ENCODE measurements around the gene ALKBH5. TPM values are rescaled to one million over a fixed set of nuclear protein-coding genes. Genes with fewer than 3 reads are reported as not detected.

The ALKBH5 gene
- total RNA-seq, 1 experiment from 2014 or later = 105 TPM

DNA sequence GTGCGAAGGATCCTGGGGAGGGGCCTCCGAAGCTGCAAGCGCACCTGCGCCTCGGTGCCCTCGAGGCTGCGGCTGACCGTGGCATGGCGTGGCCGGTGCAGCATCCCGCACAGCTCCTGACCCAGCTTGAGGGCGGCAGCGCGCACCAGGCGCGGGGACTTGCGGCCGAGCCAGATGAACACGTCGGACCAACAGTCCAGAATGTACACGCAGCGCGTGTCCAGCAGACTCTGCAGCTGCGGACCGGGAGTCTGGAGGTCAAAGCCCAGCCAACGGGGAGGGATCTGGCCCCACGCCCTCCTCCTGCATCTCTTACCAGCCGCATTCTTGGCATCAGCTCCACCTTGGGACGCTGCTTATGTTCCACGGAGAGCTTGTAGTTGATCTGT lies 64.0 kb downstream of the ALKBH5 start:
- peaks cover 43% of the 10 kb centered on the region for H3K36me3 Mint-ChIP-seq
- TF ChIP-seq NFATC4 (CRISPR knock-in tag; IDR thresholded peaks at IDR 0.05) = 0 out of 2 replicates have a peak, but pooled peaks have one; percentile 26
- TF ChIP-seq, protein P1, sequence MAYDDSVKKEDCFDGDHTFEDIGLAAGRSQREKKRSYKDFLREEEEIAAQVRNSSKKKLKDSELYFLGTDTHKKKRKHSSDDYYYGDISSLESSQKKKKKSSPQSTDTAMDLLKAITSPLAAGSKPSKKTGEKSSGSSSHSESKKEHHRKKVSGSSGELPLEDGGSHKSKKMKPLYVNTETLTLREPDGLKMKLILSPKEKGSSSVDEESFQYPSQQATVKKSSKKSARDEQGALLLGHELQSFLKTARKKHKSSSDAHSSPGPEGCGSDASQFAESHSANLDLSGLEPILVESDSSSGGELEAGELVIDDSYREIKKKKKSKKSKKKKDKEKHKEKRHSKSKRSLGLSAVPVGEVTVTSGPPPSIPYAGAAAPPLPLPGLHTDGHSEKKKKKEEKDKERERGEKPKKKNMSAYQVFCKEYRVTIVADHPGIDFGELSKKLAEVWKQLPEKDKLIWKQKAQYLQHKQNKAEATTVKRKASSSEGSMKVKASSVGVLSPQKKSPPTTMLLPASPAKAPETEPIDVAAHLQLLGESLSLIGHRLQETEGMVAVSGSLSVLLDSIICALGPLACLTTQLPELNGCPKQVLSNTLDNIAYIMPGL (CRISPR knock-in tag; IDR thresholded peaks at IDR 0.05) = no peak

DNA sequence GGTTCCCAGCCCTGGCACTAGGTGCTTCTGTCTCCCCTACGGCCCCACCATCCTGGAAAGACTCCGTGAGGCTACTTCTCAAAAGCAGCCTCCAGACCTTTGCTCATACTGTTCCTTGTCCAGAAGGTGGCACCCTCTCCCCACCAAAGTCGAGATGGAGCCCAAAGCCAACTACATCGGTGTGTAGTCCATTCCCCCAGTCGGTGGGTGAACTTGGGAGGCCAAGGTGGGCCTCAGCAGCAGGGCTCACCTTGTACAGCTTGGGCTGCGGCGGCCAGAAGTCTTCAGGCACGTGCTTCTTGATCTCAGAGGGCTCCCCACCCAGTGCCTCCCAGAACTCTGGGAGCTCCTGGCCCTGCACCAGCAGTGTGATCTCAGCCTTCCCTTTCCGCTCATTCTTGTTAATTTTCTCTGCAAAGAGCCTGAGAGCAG lies 64.7 kb downstream of the ALKBH5 start:
- H3K27me3 Mint-ChIP-seq (ENCODE audit: low read depth) = no peaks in the 10 kb centered on the region
- peak; percentile 76 for DNase-seq (ENCODE audit: low spot score)
- CTCF ChIA-PET = interaction anchor here (0.9 to 2.0 kb wide), 6 partner anchors 12 to 248 kb away, joined by 3 to 19 read pairs (median 6); partner anchors contain the start of genes ALKBH5 and MIEF2
- peak overlapping the region; percentile 55 for H3K4me3 Mint-ChIP-seq
- no peaks in the 10 kb centered on the region for H3K9me3 Mint-ChIP-seq
- POLR2A ChIA-PET = interaction anchor here (1.5 to 2.2 kb wide), 3 partner anchors 11 to 24 kb away, joined by 6 to 17 read pairs (median 11); partner anchors contain the start of genes FLII, LLGL1 and MIEF2
- peak; percentile 43 for ATAC-seq
- peaks cover 47% of the 10 kb centered on the region for H3K36me3 Mint-ChIP-seq
- peaks cover 25% of the 10 kb centered on the region for H3K4me1 Mint-ChIP-seq
- peak overlapping the region; percentile 99 for H3K27ac Mint-ChIP-seq
- TF ChIP-seq ZNF219 (CRISPR knock-in tag; IDR thresholded peaks at IDR 0.05; ENCODE audit: borderline replicate concordance) = no peak
- TF ChIP-seq, protein P2, sequence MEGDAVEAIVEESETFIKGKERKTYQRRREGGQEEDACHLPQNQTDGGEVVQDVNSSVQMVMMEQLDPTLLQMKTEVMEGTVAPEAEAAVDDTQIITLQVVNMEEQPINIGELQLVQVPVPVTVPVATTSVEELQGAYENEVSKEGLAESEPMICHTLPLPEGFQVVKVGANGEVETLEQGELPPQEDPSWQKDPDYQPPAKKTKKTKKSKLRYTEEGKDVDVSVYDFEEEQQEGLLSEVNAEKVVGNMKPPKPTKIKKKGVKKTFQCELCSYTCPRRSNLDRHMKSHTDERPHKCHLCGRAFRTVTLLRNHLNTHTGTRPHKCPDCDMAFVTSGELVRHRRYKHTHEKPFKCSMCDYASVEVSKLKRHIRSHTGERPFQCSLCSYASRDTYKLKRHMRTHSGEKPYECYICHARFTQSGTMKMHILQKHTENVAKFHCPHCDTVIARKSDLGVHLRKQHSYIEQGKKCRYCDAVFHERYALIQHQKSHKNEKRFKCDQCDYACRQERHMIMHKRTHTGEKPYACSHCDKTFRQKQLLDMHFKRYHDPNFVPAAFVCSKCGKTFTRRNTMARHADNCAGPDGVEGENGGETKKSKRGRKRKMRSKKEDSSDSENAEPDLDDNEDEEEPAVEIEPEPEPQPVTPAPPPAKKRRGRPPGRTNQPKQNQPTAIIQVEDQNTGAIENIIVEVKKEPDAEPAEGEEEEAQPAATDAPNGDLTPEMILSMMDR (IDR thresholded peaks at IDR 0.05) = peak; percentile 50; the same call in 1 of the 2 replicates

More for the DNA sequence above, 64.0 kb downstream of the ALKBH5 start:
- no peak; the same call in 1 of the 2 replicates for ATAC-seq
- H3K27me3 Mint-ChIP-seq (ENCODE audit: low read depth) = no peaks in the 10 kb centered on the region
- H3K9me3 Mint-ChIP-seq = no peaks in the 10 kb centered on the region
- peak overlapping the region; percentile 99 for H3K27ac Mint-ChIP-seq
- ChIA-PET CTCF (interaction anchor here (0.6 to 2.0 kb wide), 12 partner anchors 8 to 64 kb away, joined by 3 to 19 read pairs (median 5); partner anchors contain the start of gene ALKBH5), POLR2A (interaction anchor here (0.6 to 2.2 kb wide), 7 partner anchors 9 to 169 kb away, joined by 3 to 17 read pairs (median 6); partner anchors contain the start of genes FLII, LLGL1 and MIEF2)
- no peak for DNase-seq (ENCODE audit: low spot score)
- H3K4me1 Mint-ChIP-seq = peaks cover 25% of the 10 kb centered on the region
- H3K4me3 Mint-ChIP-seq = peak overlapping the region; percentile 90

DNA sequence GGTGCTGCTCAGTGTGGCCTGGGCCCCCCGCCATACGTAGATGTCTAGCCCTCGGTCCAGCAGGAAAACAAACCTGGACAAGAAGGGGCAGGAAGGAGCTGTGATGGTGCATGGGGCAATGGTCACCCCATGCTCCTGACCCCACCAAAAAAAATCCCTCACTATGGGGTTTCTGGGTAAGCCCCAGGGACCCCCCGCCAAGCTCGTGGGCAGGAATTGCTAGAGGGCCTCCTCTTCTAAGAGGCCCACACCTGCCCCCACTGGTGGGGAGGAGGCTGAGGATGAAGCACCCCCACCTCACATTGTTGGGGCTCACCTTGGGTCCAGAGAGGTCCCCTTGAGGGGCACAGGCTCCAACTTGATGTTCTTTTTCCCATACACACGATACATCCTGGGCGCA lies 65.2 kb downstream of the ALKBH5 start:
- CTCF ChIA-PET = interaction anchor here (0.9 to 1.3 kb wide), 2 partner anchors 12 to 247 kb away, joined by 3 to 4 read pairs; partner anchors contain the start of gene MIEF2
- POLR2A ChIA-PET = no interaction called here
- no peak overlapping the region for H3K4me3 Mint-ChIP-seq
- H3K27me3 Mint-ChIP-seq (ENCODE audit: low read depth) = no peaks in the 10 kb centered on the region
- H3K4me1 Mint-ChIP-seq = peaks cover 25% of the 10 kb centered on the region
- TF ChIP-seq FOXP1 (CRISPR knock-in tag; IDR thresholded peaks at IDR 0.05; ENCODE audit: borderline replicate concordance) (no peak), ZNF396 (CRISPR knock-in tag; IDR thresholded peaks at IDR 0.05; ENCODE audit: borderline replicate concordance) (no peak), CBFB (CRISPR knock-in tag; IDR thresholded peaks at IDR 0.05; ENCODE audit: low read depth) (no peak), ZNF232 (CRISPR knock-in tag; IDR thresholded peaks at IDR 0.05) (no peak)
- ATAC-seq (no peak), DNase-seq (ENCODE audit: low spot score) (no peak)
- no peaks in the 10 kb centered on the region for H3K9me3 Mint-ChIP-seq
- H3K27ac Mint-ChIP-seq = no peak overlapping the region
- H3K36me3 Mint-ChIP-seq = peaks cover 51% of the 10 kb centered on the region

DNA sequence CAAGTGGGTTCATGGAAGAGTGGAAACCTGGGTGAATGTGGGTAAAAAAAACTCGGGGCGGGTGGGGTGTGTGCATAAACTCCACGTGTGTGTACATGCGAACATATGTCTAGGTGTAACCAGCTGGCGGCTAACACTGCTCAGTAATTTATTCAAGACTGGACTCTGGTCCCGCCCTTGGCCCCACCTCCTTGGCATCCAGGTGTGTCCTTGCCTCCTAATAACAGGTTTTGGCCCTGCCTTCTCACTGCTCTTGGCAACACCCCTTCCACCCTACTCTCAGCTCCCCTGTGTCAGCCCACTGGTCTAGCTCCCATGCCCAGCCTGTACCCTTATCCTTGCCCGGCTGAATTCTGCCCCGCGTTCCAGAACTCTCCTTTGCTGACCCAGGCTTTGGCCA lies 66.6 kb downstream of the ALKBH5 start:
- POLR2A ChIA-PET = no interaction called here
- Mint-ChIP-seq H3K9me3 (no peaks in the 10 kb centered on the region), H3K27me3 (ENCODE audit: low read depth) (no peaks in the 10 kb centered on the region), H3K36me3 (peaks cover 59% of the 10 kb centered on the region), H3K4me1 (peaks cover 24% of the 10 kb centered on the region), H3K4me3 (no peak overlapping the region), H3K27ac (peak overlapping the region; percentile 44; the same call in 1 of the 2 replicates)
- CTCF ChIA-PET = interaction anchor here (0.6 to 0.9 kb wide), 2 partner anchors 33 to 71 kb away, joined by 3 read pairs; no protein-coding TSS in a partner anchor
- DNase-seq (ENCODE audit: low spot score) = no peak
- peak; percentile 4; the same call in 1 of the 2 replicates for ATAC-seq
- TF ChIP-seq EMX1 (CRISPR knock-in tag; IDR thresholded peaks at IDR 0.05) (no peak), ZNF423 (CRISPR knock-in tag; IDR thresholded peaks at IDR 0.05) (no peak), NR3C1 (CRISPR knock-in tag; conservative IDR thresholded peaks at IDR 0.05; ENCODE audit: low read depth) (no peak)
- TF ChIP-seq, protein P3, sequence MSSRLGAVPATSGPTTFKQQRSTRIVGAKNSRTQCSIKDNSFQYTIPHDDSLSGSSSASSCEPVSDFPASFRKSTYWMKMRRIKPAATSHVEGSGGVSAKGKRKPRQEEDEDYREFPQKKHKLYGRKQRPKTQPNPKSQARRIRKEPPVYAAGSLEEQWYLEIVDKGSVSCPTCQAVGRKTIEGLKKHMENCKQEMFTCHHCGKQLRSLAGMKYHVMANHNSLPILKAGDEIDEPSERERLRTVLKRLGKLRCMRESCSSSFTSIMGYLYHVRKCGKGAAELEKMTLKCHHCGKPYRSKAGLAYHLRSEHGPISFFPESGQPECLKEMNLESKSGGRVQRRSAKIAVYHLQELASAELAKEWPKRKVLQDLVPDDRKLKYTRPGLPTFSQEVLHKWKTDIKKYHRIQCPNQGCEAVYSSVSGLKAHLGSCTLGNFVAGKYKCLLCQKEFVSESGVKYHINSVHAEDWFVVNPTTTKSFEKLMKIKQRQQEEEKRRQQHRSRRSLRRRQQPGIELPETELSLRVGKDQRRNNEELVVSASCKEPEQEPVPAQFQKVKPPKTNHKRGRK (CRISPR knock-in tag; IDR thresholded peaks at IDR 0.05; ENCODE audit: borderline replicate concordance) = no peak
- TF ChIP-seq, protein P4, sequence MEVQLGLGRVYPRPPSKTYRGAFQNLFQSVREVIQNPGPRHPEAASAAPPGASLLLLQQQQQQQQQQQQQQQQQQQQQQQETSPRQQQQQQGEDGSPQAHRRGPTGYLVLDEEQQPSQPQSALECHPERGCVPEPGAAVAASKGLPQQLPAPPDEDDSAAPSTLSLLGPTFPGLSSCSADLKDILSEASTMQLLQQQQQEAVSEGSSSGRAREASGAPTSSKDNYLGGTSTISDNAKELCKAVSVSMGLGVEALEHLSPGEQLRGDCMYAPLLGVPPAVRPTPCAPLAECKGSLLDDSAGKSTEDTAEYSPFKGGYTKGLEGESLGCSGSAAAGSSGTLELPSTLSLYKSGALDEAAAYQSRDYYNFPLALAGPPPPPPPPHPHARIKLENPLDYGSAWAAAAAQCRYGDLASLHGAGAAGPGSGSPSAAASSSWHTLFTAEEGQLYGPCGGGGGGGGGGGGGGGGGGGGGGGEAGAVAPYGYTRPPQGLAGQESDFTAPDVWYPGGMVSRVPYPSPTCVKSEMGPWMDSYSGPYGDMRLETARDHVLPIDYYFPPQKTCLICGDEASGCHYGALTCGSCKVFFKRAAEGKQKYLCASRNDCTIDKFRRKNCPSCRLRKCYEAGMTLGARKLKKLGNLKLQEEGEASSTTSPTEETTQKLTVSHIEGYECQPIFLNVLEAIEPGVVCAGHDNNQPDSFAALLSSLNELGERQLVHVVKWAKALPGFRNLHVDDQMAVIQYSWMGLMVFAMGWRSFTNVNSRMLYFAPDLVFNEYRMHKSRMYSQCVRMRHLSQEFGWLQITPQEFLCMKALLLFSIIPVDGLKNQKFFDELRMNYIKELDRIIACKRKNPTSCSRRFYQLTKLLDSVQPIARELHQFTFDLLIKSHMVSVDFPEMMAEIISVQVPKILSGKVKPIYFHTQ (CRISPR knock-in tag; IDR thresholded peaks at IDR 0.05) = no peak
- TF ChIP-seq, protein P5, sequence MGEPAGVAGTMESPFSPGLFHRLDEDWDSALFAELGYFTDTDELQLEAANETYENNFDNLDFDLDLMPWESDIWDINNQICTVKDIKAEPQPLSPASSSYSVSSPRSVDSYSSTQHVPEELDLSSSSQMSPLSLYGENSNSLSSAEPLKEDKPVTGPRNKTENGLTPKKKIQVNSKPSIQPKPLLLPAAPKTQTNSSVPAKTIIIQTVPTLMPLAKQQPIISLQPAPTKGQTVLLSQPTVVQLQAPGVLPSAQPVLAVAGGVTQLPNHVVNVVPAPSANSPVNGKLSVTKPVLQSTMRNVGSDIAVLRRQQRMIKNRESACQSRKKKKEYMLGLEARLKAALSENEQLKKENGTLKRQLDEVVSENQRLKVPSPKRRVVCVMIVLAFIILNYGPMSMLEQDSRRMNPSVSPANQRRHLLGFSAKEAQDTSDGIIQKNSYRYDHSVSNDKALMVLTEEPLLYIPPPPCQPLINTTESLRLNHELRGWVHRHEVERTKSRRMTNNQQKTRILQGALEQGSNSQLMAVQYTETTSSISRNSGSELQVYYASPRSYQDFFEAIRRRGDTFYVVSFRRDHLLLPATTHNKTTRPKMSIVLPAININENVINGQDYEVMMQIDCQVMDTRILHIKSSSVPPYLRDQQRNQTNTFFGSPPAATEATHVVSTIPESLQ (CRISPR knock-in tag; IDR thresholded peaks at IDR 0.05) = no peak
- TF ChIP-seq, protein P6, sequence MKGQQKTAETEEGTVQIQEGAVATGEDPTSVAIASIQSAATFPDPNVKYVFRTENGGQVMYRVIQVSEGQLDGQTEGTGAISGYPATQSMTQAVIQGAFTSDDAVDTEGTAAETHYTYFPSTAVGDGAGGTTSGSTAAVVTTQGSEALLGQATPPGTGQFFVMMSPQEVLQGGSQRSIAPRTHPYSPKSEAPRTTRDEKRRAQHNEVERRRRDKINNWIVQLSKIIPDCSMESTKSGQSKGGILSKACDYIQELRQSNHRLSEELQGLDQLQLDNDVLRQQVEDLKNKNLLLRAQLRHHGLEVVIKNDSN (CRISPR knock-in tag; IDR thresholded peaks at IDR 0.05) = no peak

Data from WTC11 (cell line).